Measurements from ENCODE around the gene CUX1.
"Not testable (repeated sequence)": the region's sequence is repeated elsewhere in the genome, so short reads cannot be mapped to it uniquely, and the experiment has no call there.

CUX1 gene

GRCh38 chr7:101919363-101920115 is 102.1 kb downstream of the CUX1 start:
- DNase-seq: no peak

GRCh38 chr7:101921061-101921460 is 103.6 kb downstream of the CUX1 start:
- DNase-seq: no peak

DNA sequence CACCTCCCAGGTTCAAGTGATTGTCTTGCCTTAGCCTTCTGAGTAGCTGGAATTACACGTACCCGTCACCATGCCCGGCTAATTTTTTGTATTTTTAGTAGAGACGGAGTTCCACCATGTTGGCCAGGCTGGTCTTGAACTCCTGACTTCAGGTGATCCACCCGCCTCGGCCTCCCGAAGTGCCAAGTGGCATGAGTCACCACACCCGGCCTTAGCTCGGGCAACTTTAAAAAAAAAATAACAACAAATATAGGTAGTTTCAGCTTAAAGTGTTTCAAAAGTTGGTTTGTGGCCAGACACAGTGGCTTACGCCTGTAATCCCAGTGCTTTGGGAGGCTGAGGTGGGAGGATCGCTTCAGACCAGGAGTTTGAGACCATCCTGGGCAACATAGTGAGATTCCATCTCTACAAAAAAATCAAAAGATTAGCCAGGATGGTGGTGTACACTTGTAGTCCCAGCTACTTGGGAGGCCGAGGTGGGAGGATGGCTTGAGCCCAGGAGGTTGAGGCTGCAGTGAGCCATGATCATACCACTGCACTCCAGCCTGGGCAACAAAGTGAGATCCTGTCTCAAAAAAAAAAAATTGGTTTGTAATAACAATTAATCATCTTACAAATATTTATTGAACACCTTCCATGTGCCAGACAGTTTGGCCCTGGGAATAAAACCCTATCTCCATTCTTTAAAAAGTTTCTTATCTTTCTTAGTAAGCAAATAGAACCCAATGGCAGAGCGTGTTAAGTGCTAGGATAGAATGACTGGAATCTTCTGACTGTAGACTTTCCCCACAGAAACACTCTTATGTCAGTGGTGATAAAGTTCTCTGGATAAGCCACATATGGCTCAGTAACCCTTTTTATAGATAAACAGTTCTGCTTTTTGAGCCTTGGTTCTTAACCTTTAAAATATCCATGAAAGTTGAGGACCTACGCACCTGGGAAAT is 104.4 kb downstream of the CUX1 start:
- DNase-seq: not testable (repeated sequence)

DNA sequence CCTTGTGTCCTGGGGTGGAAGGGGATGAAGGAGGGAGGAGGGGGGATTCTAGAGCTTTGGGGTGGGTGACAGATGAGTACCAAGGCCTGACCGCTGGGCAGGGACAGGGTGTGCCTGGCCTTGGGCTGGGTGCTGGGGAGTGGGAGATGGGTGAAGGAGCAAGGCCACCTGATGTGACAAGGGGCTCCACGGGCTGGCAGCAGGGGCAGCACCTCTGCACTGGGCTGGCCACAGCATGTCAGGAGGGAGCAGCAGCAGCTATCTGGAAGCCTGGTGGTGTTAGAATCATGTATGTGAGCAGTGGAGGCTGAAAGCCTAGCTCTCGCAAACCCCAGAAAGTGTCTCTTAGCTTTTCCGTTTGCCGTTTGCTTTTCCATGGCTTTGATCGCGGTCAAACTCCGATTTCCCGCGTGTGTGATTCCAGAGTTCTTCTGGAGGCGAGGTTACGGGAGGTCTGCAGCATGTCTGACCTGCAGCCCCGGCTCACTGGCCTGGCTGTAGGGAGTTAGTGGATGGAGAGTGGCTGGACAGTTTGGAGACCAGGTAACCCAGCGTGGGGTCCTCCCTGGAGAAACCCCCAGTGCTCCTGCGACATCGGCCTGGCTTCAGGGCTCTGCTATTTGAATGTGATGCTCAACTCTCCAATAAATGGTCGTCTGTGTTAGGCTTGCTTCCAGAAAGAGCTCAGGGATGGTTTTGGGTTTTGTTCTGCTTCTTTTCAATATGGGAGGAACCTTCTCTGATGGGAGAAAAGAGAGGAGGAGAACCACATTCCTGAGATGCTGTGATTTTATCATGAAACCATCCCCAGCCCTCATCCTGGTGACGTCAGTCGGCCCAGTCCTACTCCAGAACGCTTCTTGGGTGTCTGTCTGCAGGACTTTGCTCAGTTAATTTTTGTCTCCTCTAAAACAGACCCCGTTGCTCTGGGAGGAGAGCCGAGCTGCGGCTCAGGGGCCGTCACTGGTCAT is 105.5 kb downstream of the CUX1 start:
- DNase-seq: no peak

DNA sequence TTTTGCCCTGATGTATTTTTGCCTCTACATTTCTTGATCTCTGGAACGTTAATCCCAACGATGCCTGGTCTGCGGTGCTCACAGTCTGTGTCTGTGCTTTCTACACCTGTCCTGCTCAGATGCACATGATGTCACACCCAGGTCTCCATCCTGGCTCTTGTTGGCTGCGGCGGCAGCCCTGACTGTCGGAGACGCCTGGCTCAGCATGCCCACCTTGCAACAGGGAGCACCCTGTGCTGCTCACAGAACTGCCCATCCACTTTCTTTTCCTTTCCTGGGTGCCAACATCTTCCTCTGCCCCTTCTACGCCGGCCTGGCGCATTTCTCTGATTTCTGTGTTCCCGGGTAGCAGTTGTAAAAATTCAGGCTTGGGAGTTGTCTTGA is 106.2 kb downstream of the CUX1 start:
- DNase-seq: no peak

GRCh38 chr7:101924171-101924570 is 106.7 kb downstream of the CUX1 start:
- peak; percentile 51 for DNase-seq

- DNase-seq: no peak
These were observed 108.8 kb downstream of the CUX1 start for GRCh38 chr7:101926265-101926664.

DNA sequence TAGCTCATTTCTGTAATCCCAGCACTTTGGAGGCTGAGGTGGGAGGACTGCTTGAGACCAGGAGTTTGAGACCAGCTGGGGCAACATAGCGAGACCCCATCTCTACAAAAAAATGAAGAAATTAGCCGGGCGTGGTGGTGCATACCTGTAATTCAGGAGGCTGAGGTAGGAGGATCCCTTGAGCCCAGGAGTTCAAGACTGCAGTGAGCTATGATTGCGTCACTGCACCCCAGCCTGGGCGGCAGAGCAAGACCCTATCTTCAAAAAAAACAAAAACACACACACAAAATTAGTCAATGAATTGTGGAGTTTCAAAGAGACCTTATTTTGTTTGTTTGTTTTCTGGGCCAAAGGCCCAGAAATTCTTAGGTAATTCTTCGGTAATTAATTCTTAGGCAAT is 110.0 kb downstream of the CUX1 start:
- DNase-seq: no peak

DNA sequence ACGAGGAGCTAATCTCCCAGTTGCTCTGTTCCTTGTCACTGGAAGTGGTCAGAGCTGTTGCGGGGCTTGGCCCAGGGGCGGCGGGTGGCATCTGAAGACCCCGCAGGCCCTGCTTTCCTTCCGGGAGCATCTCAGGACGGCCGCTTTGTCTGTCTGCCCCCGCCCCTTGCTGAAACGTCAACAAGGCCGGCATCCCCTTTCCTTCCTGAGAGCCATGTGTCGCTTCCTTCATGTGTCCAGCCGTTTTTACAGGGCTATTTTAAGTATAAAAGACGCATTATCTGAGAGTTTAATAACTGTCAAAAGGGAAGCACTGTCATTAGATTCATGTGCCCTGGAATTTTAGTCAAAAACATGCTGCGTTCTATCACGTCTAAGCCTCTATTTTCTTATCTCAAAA is 110.4 kb downstream of the CUX1 start:
- no peak for DNase-seq

GRCh38 chr7:101929256-101929655 is 111.8 kb downstream of the CUX1 start:
- no peak for DNase-seq

DNA sequence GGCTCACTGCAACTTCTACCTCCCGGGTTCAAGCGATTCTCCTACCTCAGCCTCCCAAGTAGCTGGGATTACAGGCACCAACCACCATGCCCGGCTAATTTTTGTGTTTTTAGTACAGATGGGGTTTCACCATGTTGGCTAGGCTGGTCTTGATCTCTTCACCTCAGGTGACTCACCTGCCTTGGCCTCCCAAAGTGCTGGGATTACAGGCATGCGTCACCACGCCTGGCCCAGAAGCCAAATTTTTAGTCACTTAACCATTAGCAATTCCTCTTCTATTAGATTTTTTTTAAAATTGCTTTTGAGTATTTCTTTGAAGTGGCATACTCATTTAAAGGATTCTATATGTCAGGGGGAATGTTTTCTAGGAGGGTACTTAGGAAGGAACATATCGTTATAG is 112.5 kb downstream of the CUX1 start:
- not testable (repeated sequence) for DNase-seq

- DNase-seq: no peak
These were observed 114.7 kb downstream of the CUX1 start for GRCh38 chr7:101932083-101932482.

- no peak for DNase-seq
These were observed 115.6 kb downstream of the CUX1 start for GRCh38 chr7:101933028-101933427.

GRCh38 chr7:101933688-101934121 is 116.3 kb downstream of the CUX1 start:
- DNase-seq: no peak

GRCh38 chr7:101934618-101935017 is 117.2 kb downstream of the CUX1 start:
- no peak for DNase-seq

DNA sequence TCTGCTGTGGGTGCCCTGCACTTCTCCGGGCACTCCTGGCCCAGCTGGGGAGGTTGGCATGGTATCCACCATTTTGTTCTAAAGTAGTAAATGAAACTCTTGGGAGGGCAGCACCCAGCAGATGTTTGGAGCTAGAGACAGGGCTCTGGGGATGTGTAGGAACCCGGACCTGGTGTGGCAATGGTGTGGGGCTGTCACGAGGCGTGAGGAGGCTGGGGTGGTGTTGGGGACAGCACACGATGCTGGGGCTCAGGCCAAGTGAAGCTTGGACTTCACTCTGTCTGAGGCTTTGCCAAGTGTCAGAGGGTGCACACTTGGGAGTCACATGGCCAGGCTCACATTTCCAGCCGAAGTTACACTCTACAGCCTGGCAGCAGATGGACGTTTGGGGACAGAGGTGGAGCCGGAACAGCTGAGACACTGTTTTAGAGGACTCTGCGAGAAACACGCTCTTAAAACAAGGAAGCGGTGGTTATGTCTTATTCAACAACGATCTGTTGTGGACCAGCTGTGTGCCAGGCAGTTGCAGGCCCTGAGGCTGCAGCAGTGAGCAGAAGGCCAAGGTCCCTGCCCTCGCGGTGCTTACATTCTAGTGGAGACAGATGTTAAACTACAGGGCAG is 118.2 kb downstream of the CUX1 start:
- DNase-seq: no peak

GRCh38 chr7:101936223-101936610 is 118.8 kb downstream of the CUX1 start:
- DNase-seq: no peak

DNA sequence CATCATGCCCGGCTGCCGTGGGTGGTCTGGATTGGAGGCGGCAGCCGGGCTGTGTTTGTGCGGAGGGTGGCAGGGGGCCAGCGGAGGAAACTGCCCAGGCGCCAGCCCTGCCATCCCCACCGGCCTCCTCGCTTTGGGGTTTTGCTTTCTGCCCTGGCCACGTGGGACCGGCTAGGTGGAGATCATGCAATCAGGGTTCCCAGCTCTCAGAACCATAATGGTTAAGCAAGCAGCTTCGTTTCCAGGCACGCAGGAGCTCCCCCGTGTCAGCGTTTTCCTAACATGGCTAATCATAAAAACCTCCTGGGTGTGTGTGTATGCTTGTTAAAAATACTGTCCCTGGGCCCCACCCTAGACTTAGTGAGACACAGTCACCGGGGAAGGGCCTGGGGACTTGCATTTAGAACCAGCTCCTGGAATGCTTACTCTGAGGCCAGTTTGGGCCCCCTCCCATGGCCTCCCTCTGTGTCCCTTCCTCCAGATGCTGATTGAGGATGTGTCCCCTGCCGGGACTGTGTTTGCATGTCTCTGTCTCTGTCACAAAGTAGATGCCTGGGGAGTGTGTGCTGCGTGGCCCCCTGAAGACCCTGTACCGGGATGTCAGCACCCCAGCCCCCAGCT is 119.3 kb downstream of the CUX1 start:
- no peak for DNase-seq

GRCh38 chr7:101937717-101938514 is 120.5 kb downstream of the CUX1 start:
- DNase-seq: no peak

- DNase-seq: no peak
These were observed 121.8 kb downstream of the CUX1 start for GRCh38 chr7:101939136-101939695.

DNA sequence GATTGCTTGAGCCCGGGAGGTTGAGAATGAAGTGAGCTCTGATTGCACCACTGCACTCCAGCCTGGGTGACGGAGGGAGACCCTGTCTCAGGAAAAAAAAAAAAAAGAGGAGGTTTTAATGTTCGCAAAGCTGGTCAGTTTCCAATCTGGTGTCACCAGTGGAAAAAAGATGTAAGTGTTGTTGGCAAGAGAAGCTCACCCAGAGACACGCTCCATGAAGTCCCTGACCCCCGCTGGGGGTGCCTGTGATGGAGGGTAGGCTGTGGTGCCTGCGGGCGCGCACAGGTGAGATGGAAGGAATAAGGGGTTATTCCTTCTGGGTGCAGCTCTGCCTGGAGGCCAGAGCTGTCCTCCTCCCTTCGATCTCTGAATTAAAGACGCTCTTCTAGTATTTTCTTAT is 122.7 kb downstream of the CUX1 start:
- DNase-seq: no peak

Measured in femur (tissue), 1 donor.